Measurements from ENCODE around the gene SPDYE17.
"Not testable (repeated sequence)": the region's sequence is repeated elsewhere in the genome, so short reads cannot be mapped to it uniquely, and the experiment has no call there.

Gene SPDYE17

GRCh38 chr7:76998285-76998589, 33.9 kb downstream of the SPDYE17 start:
- DNase-seq = no peak

DNA sequence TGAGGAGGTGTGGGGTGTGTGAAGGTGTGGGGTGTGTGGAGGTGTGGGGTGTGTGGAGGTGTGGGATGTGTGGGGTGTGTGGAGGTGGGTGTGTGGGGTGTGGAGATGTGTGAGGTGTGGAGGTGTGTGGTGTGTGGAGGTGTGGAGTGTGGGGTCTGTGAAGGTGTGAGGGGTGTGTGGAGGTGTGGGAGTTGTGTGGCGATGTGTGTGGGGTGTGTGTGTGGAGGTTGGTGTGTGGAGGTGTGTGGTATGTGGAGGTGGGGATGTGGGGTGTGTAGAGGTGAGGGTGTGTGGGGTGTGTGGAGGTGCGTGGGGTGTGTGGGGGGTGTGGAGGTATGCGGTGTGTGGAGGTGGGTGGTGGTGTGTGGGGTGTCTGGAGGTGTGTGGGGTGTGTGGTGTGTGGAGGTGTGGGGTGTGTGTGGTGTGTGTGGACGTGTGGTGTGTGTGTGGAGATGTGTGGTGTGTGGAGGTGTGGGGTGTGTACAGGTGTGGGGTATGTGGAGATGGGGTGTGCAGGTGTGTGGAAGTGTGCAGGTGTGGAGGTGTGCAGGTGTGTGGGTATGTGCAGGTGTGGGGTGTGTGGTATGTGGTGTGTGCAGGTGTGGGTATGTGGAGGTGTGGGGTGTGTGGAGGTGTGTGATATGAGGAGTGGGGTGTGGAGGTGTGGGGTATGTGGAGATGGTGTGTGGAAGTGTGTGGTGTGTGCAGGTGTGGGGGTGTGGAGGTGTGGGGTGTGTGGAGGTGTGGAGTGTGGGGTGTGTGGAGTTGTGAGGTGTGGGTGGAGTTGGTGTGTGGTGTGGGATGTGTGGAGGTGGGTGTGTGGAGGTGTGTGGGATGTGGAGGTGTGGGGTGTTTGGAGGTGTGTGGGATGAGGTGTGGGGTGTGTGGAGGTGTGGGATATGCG, 34.5 kb downstream of the SPDYE17 start:
- DNase-seq = no peak

DNA sequence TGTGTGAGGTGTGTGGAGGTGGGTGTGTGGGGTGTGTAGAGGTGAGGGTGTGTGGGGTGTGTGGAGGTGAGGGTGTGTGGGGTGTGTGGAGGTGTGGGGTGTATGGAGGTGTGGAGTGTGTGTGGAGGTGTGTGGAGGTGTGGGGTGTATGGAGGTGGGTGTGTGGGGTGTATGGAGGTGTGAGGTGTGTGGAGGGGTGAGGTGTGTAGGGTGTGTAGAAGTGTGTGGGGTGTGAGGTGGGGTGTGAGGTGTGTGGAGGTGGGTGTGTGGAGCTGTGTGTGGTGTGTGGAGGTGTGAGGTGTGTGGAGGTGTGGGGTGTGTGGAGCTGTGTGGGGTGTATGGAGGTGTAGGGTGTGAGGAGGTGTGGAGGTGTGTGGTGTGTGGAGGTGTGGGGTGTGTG, 35.2 kb downstream of the SPDYE17 start:
- not testable (repeated sequence) for DNase-seq

DNA sequence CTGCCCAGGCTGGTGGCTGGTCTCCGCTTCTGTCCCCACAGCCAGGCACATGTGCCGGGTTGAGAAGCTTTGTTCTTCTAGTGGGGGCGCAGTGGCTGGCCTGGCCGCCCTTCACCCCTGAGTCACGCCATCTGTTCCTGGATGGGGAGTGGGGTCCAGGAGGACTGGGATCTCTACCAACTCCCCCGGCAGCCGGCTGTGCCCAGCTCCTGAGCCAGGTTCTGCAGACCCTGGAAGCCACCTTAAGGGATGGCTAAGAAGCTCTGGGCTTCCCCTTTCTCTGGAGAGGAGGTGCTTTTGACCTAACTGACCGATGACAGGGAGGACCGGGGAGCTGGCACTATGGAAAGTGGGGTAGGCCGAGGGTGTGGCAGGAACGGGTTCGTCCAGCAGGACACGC, 37.9 kb downstream of the SPDYE17 start:
- DNase-seq = not testable (repeated sequence)

DNA sequence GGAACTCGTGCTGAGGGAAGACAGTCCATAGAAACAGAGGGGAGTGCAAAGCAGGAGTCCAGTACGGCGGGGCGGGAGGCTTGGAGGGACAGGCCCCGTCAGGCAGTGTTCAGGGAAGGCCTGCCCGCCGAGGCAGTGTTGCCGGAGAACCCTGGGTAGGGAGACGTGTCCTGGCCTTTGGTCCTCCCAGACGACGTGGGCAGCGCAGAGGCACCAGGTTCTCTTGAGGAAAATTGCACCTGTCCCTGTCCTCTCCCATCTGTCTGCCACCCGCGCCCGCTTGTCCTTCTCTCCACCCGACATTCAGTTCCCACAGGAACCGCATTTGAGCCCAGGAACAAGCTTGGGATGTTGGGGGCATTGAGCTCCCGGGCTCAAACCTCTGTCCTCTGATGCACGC, 38.3 kb downstream of the SPDYE17 start:
- DNase-seq = not testable (repeated sequence)

GRCh38 chr7:76992871-76993270, 39.3 kb downstream of the SPDYE17 start:
- DNase-seq = not testable (repeated sequence)

- not testable (repeated sequence) for DNase-seq
Observed at GRCh38 chr7:76992204-76992603, 40.0 kb downstream of the SPDYE17 start.

GRCh38 chr7:76990202-76990601, 42.0 kb downstream of the SPDYE17 start:
- not testable (repeated sequence) for DNase-seq

DNA sequence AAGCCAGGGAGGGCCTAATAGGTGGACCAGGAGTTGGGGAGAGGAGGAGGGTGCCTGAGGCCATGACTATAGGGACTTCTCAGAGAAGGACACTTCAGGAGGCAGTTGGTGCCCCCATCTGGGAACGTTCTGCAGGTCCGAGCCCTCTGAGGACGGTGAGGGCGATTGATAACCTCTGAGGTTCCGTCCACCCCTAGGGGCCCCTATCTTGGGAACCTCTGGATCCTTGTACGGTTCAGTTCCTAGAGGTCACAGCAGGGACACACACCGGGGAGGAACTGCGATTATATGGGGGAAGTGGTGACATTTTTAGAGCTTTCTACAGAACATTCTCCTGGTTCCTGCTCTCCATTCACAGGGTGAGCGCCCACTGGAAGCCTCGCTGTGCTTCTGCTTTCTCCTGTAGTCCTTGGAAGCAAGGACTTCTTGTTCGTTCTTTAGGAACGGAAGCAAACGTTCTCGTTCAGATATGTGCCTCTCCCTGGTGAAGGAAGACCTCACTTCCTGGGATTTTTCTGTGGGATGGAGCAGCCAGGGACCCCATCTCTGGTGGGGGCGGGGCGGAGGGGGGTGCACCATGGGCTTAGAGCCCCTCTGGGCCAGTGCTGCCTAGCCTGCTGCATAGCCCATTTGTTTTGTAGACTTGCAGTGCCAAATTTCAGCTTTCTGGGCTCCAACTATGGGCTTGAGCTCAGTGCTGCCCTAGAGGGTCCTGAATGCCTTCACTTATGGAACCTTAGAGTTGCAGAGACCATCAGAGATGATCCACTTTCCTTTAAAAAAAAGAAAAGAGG, 46.0 kb downstream of the SPDYE17 start:
- DNase-seq = not testable (repeated sequence)

GRCh38 chr7:76984784-76985136, 47.4 kb downstream of the SPDYE17 start:
- not testable (repeated sequence) for DNase-seq

GRCh38 chr7:76983937-76984783, 48.0 kb downstream of the SPDYE17 start:
- not testable (repeated sequence) for DNase-seq

- not testable (repeated sequence) for DNase-seq
Observed at GRCh38 chr7:76983333-76983732, 48.8 kb downstream of the SPDYE17 start.

GRCh38 chr7:76982501-76982900, 49.7 kb downstream of the SPDYE17 start:
- DNase-seq = not testable (repeated sequence)

DNA sequence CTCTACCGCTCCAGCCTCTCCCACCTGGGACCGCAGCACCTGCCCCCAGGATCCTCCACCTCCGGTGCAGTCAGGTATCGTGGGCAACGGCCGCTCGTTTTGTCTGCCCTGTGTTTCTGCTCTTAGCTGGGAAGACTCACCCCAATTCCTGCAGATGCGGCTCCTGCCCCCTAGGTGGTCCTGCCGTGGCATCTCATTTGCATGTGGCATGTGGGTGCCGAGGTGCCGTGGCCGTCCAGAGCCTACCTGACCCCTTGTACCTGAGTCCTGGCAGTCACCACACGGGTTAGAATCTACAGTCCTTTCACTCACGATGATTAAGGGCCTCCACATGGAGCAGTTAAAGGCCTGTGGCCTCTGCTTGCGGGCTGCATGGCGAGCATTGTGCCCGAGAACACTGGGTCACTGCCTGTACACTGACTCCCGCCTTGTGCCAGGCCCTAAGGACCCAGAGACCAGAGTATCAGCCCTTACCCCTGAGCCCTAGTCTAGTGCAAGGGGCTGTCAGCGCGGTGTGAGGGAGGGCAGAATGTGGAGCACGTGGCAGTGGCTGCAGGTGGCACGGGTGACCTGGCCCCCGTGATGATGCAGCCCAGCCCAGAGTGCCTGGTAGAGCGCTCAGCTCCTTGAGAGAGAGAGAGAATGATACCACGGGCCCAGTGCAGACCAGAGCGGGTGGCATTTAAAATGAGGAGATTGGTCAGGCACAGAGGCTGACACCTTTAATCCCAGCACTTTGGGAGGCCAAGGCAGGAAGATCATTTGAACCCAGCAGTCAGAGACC, 50.8 kb downstream of the SPDYE17 start:
- not testable (repeated sequence) for DNase-seq

DNA sequence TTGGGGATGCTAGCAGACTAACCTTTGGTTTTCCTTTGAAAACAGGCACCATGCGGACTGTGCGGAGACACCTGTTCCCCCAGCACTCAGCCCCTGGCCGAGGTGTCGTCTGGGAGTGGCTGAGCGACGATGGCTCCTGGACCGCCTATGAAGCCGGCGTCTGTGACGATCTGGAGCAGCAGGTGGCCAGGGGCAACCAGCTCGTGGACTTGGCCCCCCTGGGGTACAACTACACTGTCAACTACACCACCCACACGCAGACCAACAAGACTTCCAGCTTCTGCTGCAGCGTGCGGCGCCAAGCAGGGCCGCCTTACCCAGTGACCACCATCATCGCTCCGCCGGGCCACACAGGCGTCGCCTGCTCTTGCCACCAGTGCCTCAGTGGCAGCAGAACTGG, 51.6 kb downstream of the SPDYE17 start:
- DNase-seq = not testable (repeated sequence)

DNA sequence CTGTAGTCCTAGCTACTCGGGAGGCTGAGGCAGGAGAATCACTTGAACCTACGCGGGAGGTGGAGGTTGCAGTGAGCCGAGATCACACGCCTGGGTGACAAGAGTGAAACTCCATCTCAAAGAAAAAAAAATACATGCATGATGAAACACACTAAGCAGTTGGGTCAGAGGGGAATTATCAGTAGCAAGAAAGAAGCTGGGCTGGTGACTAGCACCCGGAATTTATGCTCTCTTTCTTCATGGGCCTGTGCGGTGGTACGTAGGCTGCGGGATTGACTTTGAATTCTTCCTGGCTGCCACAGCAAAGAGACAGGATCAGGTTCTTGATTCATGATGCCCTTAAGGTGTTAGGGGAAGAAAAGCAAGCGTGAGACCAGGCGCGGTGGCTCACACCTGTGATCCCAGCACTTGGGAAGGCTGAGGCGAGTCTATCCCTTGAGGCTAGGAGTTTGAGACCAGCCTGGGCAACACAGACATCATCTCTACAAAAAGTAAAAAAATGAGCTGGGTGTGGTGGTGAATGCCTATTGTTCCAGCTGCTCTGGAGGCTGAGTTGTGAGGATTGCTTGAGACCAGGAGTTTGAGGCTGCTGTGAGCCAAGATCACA, 54.3 kb downstream of the SPDYE17 start:
- not testable (repeated sequence) for DNase-seq

DNA sequence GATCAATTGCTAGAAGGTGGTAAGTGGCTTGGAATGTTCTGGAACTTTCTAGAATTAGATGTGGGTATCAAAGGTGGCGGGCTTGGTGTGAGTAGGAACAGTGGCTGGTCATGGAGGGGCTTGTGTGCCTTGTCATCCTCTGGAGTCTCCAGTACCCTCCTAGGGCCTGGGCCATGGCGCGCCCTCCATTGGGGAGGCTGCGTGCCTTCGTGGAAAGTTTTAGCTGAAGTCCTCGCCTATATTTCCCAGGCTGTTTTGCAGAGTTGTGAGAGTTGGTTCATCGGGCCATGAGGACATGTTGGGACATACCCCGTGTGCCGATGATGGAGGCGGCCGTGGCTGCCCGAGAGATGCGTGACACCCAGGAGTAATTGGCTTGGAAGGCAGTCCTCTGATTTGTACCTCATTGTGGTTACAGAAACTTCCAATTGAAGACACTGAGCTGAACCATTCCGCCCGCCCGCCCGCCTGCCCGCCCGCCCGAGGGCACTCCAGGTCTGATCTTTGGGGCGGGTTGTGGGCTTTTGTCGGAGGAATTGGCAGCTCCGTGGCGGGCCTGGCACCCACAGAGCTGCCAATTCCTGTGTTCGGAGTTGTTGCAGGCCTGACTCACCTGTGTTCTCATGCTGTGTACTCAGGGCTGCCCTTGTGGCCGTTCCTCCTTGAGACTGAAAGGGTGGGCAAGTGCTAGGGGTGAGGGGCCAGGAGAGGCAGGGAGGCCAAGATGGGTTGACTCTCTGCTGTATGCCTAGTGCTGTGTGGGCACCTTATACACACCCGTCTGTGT, 57.2 kb downstream of the SPDYE17 start:
- DNase-seq = not testable (repeated sequence)

- not testable (repeated sequence) for DNase-seq
Observed at GRCh38 chr7:76974336-76974735, 57.8 kb downstream of the SPDYE17 start.

DNA sequence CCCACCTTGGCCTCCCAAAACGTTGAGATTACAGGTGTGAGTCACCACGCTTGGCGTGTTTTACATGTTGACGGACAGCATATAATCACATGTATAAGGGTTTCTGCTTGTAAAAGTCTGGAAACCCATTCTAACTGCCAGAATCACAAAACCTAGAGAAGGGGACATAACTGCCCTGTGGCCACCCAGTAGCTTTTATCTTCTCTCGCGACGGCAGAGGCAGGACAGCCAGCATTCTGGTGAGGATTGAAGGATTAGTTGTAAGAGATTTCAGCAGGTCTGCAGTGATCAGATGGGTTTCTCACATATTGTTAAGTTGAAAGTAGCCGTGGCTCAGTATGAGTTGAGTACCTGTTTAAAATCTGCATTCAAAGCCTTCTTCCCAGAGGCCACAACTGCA, 59.8 kb downstream of the SPDYE17 start:
- DNase-seq = not testable (repeated sequence)

Measured in activated naive CD4-positive, alpha-beta T cell treated with Interleukin-2 at 50 U/mL for 16 hours (primary cell).